Endothelial cell of umbilical vein (primary cell): ENCODE results near the gene HHIP. TPM values are rescaled to one million over a fixed set of nuclear protein-coding genes. Genes with fewer than 3 reads are reported as not detected.

ENCODE experiments used
- BruUV-seq: library from RNA; stranded (reverse); fragments of 400-500 nt; replicated peaks from 2 replicates; lab custom pipeline; 2021; lab: Mats Ljungman, UMichigan
- CTCF ChIA-PET: fragments of 300-600, 350-600 bp; sonication (Branson Sonifier 250); formaldehyde crosslinking; loops from one replicate; lab custom pipeline; 2021; ENCODE audit warnings: antibody characterized with exemption, inconsistent platforms; lab: Charles Lee
- POLR2A ChIA-PET: fragments of 300-600, 350-600 bp; sonication (Branson Sonifier 250); formaldehyde crosslinking; loops from one replicate; lab custom pipeline; 2021; ENCODE audit warnings: antibody characterized with exemption, inconsistent platforms; lab: Charles Lee
- DNase-seq: peaks from one replicate; pipeline ENCODE4 v3.0.0-alpha.2; 2011; ENCODE audit warnings: low read depth, low spot score
- FAIRE-seq: peaks from 2 replicates; lab custom pipeline; 2011; peaks lifted over from hg19 to GRCh38; lab: Jason Lieb, UNC
- H2AFZ ChIP-seq: 2 replicates; pipeline ENCODE4 v1.6.0; 2012; ENCODE audit warnings: low read depth, low read length, control low read depth, inconsistent platforms
- H3K27ac ChIP-seq: 2 replicates; pipeline ENCODE4 v1.5.1; 2011; ENCODE audit warnings: low read depth, mild to moderate bottlenecking, control low read depth, low read length, moderate library complexity; ENCODE audit not compliant: insufficient read depth
- H3K27me3 ChIP-seq, 2 experiments: 2 replicates each; pipeline versions ENCODE4 v1.6.0 to v1.6.1; 2011; ENCODE audit warnings: low read length in 2 of 2, mixed read lengths in 1 of 2; ENCODE audit not compliant: control insufficient read depth in 2 of 2, insufficient read depth in 2 of 2
- H3K36me3 ChIP-seq, 2 experiments: 2 replicates in 1 of 2; 3 replicates in 1 of 2; pipeline ENCODE4 v1.5.1; 2011; ENCODE audit warnings: low read length in 2 of 2, mild to moderate bottlenecking in 1 of 2, moderate library complexity in 1 of 2; ENCODE audit not compliant: control insufficient read depth in 2 of 2, insufficient read depth in 2 of 2; ENCODE audit errors: extremely low read depth in 1 of 2
- H3K4me1 ChIP-seq: 3 replicates; pipeline ENCODE4 v1.5.1; 2011; ENCODE audit warnings: mild to moderate bottlenecking, low read length; ENCODE audit not compliant: control insufficient read depth, insufficient read depth; ENCODE audit errors: extremely low read depth
- H3K4me2 ChIP-seq: 2 replicates; pipeline ENCODE4 v1.6.1; 2011; ENCODE audit warnings: low read length, control low read depth, mixed read lengths; ENCODE audit not compliant: insufficient read depth
- H3K4me3 ChIP-seq, 3 experiments: fragments of 200-600 bp in 1 of 3; sonication (generic), shearing (Covaris generic) in 1 of 3; replicated peaks in 1 of 3; 2 replicates each; pipeline ENCODE4 v1.5.1; 2011 to 2016; ENCODE audit warnings: control low read depth in 3 of 3, low read length in 3 of 3, mild to moderate bottlenecking in 2 of 3, inconsistent platforms in 1 of 3, low read depth in 1 of 3, moderate library complexity in 1 of 3; ENCODE audit not compliant: insufficient read depth in 1 of 3
- H3K79me2 ChIP-seq: 2 replicates; pipeline ENCODE4 v1.6.0; 2012; ENCODE audit warnings: low read length, inconsistent platforms; ENCODE audit not compliant: control insufficient read depth, insufficient read depth
- H3K9ac ChIP-seq: replicated peaks from 2 replicates; pipeline ENCODE3; 2011; ENCODE audit warnings: low read length, control low read depth; ENCODE audit not compliant: insufficient read depth; ENCODE audit errors: extremely low read depth
- H3K9me1 ChIP-seq: replicated peaks from 3 replicates; pipeline ENCODE4 v1.6.0; 2011; ENCODE audit warnings: mild to moderate bottlenecking, low read length; ENCODE audit not compliant: control insufficient read depth, insufficient read depth; ENCODE audit errors: extremely low read depth
- H3K9me3 ChIP-seq: replicated peaks from 2 replicates; pipeline ENCODE4 v1.5.1; 2012; ENCODE audit warnings: low read length, inconsistent platforms; ENCODE audit not compliant: control insufficient read depth, insufficient read depth
- H4K20me1 ChIP-seq: replicated peaks from 2 replicates; pipeline ENCODE3; 2011; ENCODE audit warnings: mild to moderate bottlenecking, low read length; ENCODE audit not compliant: control insufficient read depth, insufficient read depth; ENCODE audit errors: extremely low read depth
- EZH2 ChIP-seq: IDR thresholded peaks from 2 replicates; pipeline ENCODE4 v1.6.1; 2012; ENCODE audit warnings: borderline replicate concordance, low read depth, mild to moderate bottlenecking, moderate library complexity, low read length, inconsistent platforms; ENCODE audit not compliant: severe bottlenecking
- FOS ChIP-seq: IDR thresholded peaks from 2 replicates; pipeline ENCODE4 v1.6.1; 2011; ENCODE audit warnings: mild to moderate bottlenecking, low read length, moderate library complexity, borderline replicate concordance; ENCODE audit not compliant: insufficient read depth
- GATA2 ChIP-seq: IDR thresholded peaks from 2 replicates; pipeline ENCODE4 v1.7.0; 2011; ENCODE audit warnings: low read depth, mild to moderate bottlenecking, moderate library complexity, mixed read lengths, low read length; ENCODE audit not compliant: insufficient read length, insufficient read depth
- JUN ChIP-seq: IDR thresholded peaks from 2 replicates; pipeline ENCODE4 v1.6.1; 2011; ENCODE audit warnings: borderline replicate concordance, low read depth; ENCODE audit not compliant: insufficient read length, insufficient read depth
- MAX ChIP-seq: IDR thresholded peaks from 2 replicates; pipeline ENCODE4 v1.6.1; 2011; ENCODE audit not compliant: insufficient read depth, insufficient read length
- MYC ChIP-seq: IDR thresholded peaks from one replicate; pipeline ENCODE4 v1.6.1; 2011; ENCODE audit warnings: mild to moderate bottlenecking, low read depth, low read length
- POLR2A ChIP-seq: IDR thresholded peaks from 2 replicates; pipeline ENCODE4 v1.6.1; 2012; ENCODE audit warnings: low read depth, mild to moderate bottlenecking, control low read depth, low read length
- POLR2AphosphoS5 ChIP-seq: IDR thresholded peaks from 2 replicates; pipeline ENCODE4 v1.6.1; 2012; ENCODE audit warnings: low read depth, mild to moderate bottlenecking, control low read depth, low read length, moderate library complexity; ENCODE audit not compliant: insufficient read depth
- dilution Hi-C: fragments of 300-500 bp; cut with MboI; formaldehyde crosslinking; loops from one replicate; pipeline ENCODE4 v1.15.0; 2019; ENCODE audit warnings: low sequenced_read_pairs; ENCODE audit not compliant: extremely low pct_ligation_motif_present
- intact Hi-C: fragments of 100-400 bp; cut with micrococcal nuclease; formaldehyde crosslinking; loops from one replicate; pipeline ENCODE4 v1.10.0; 2022
- polyA plus RNA-seq, 4 experiments: library from polyadenylated mRNA; depleted of rRNA in 3 of 4; stranded (reverse) in 3 of 4; unstranded in 1 of 4; fragments of >200 nt; gene quantifications; 2 replicates each; pipeline versions ENCODE4 v1.2.1 to v1.2.3, GENCODE V29; 2011 to 2012; ENCODE audit warnings: missing spikeins in 1 of 4
- total RNA-seq: library from RNA; stranded (reverse); gene quantifications from 2 replicates; pipeline ENCODE4 v1.2.3, GENCODE V29; 2021
- TF ChIP-seq, protein P1 (sequence below), 2 donors: IDR thresholded peaks; 1 replicate in 1 of 2; 2 replicates in 1 of 2; pipeline ENCODE4 v1.5.1; 2011; ENCODE audit warnings: low read length in 2 of 2, mild to moderate bottlenecking in 2 of 2, moderate library complexity in 2 of 2, control low read depth in 1 of 2, inconsistent platforms in 1 of 2, low read depth in 1 of 2; ENCODE audit not compliant: insufficient read depth in 1 of 2; ENCODE audit errors: extremely low read depth in 1 of 2

Gene HHIP
- total and polyA plus RNA-seq, 2 donors (not counting 3 experiments of a cell fraction or from before 2014, with no cell fraction given): 239 to 971 TPM

- H3K27ac ChIP-seq: peak overlapping the region; percentile 3
- no peak for FAIRE-seq
- no peaks in the 10 kb centered on the region for H3K79me2 ChIP-seq
- no peak overlapping the region for H3K4me2 ChIP-seq
- POLR2A ChIA-PET: no interaction called here
- H3K9me3 ChIP-seq: no peaks in the 10 kb centered on the region
- intact Hi-C loops: no loop called here
- H3K27me3 ChIP-seq: no peaks in the 10 kb centered on the region
- no peak overlapping the region for H3K9ac ChIP-seq
- no peak overlapping the region for H2AFZ ChIP-seq
- no TSS peak for BruUV-seq
- peaks cover 19 to 69% of the 10 kb centered on the region in 2 experiments for H3K36me3 ChIP-seq
- CTCF ChIA-PET: interaction anchor here (0.9 to 1.1 kb wide), 2 partner anchors 8 to 329 kb away, joined by 3 to 4 read pairs; no protein-coding TSS in a partner anchor
- dilution Hi-C loops: no loop called here
- H3K4me1 ChIP-seq: no peaks in the 10 kb centered on the region
- TF ChIP-seq POLR2AphosphoS5 (peak; percentile 11), POLR2A (no peak), FOS (peak; percentile 23)
- H3K4me3 ChIP-seq: no peak overlapping the region
- no peak for DNase-seq
- H3K9me1 ChIP-seq: no peaks in the 10 kb centered on the region
- no peaks in the 10 kb centered on the region for H4K20me1 ChIP-seq
Observed at GRCh38 chr4:144732584-144733428, 86.8 kb downstream of the HHIP start.

DNA sequence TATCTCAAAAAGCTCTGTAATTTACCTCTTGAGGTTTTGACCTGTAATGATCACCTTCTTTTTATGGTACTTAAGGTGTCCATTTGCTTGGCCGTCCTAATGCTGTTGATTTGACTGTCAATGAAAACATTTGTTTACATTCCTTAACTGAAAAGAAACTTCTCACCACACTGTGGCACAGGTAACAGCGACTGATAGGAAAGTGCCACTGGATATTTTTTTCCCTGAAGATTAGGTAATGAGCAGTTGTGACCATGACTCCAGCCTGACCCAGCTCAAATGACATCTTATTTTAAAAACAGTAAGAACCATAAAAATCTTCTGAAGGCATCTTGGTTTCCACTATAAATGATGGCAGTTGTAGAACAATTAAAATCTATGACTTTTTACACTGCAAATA is 87.6 kb downstream of the HHIP start:
- Histone ChIP-seq H3K79me2 (no peaks in the 10 kb centered on the region), H3K9ac (no peak overlapping the region), H3K4me3 (no peak overlapping the region), H3K27ac (no peak overlapping the region), H3K4me2 (no peak overlapping the region), H3K36me3 (peaks cover 19 to 67% of the 10 kb centered on the region in 2 experiments), H3K9me1 (no peaks in the 10 kb centered on the region), H3K27me3 (no peaks in the 10 kb centered on the region), H4K20me1 (no peaks in the 10 kb centered on the region), H3K4me1 (no peaks in the 10 kb centered on the region), H3K9me3 (no peaks in the 10 kb centered on the region), H2AFZ (no peak overlapping the region)
- intact Hi-C loops: no loop called here
- no TSS peak for BruUV-seq
- dilution Hi-C loops: no loop called here
- DNase-seq (no peak), FAIRE-seq (no peak)
- ChIA-PET CTCF (interaction anchor here (0.9 to 1.1 kb wide), 2 partner anchors 9 to 329 kb away, joined by 3 to 4 read pairs; no protein-coding TSS in a partner anchor), POLR2A (no interaction called here)
- TF ChIP-seq EZH2: no peak
- TF ChIP-seq POLR2A: no peak
- TF ChIP-seq POLR2AphosphoS5: no peak
- TF ChIP-seq, protein P1, sequence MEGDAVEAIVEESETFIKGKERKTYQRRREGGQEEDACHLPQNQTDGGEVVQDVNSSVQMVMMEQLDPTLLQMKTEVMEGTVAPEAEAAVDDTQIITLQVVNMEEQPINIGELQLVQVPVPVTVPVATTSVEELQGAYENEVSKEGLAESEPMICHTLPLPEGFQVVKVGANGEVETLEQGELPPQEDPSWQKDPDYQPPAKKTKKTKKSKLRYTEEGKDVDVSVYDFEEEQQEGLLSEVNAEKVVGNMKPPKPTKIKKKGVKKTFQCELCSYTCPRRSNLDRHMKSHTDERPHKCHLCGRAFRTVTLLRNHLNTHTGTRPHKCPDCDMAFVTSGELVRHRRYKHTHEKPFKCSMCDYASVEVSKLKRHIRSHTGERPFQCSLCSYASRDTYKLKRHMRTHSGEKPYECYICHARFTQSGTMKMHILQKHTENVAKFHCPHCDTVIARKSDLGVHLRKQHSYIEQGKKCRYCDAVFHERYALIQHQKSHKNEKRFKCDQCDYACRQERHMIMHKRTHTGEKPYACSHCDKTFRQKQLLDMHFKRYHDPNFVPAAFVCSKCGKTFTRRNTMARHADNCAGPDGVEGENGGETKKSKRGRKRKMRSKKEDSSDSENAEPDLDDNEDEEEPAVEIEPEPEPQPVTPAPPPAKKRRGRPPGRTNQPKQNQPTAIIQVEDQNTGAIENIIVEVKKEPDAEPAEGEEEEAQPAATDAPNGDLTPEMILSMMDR (IDR thresholded peaks at IDR 0.05; ENCODE audit: extremely low read depth in 1 of 2, insufficient read depth in 1 of 2, low read depth in 1 of 2, low read length in 2 of 2): no peak
- no peak for TF ChIP-seq MYC
- no peak for TF ChIP-seq MAX
- no peak for TF ChIP-seq GATA2
- no peak for TF ChIP-seq JUN
- TF ChIP-seq FOS: no peak
